K562 (cell line): ENCODE results near the gene ANKS1A.

ENCODE experiments used
- NR2C2 ChIP-seq, 2 experiments: fragments of 200-800 bp in 1 of 2; sonication (Bioruptor generic) in 1 of 2; sonication (generic) in 1 of 2; formaldehyde crosslinking in 1 of 2; IDR thresholded peaks; 2 replicates each; pipeline versions ENCODE4 v1.6.1 to v1.8.0; 2016 to 2022; ENCODE audit warnings: mild to moderate bottlenecking in 1 of 2, missing compliant biosample characterization in 1 of 2, missing genetic modification characterization in 1 of 2, missing genetic modification reagents in 1 of 2
- RFX5 ChIP-seq: IDR thresholded peaks from 2 replicates; pipeline ENCODE4 v1.6.1; 2011; ENCODE audit warnings: low read depth, mild to moderate bottlenecking, improper control_type of control experiment, low read length
- TAF9B ChIP-seq: fragments of 450-650 bp; IDR thresholded peaks from 2 replicates; pipeline ENCODE4 v1.6.1; 2018; ENCODE audit warnings: mild to moderate bottlenecking; ENCODE audit not compliant: partially characterized antibody
- TBL1XR1 ChIP-seq, 2 experiments: IDR thresholded peaks; 2 replicates each; pipeline ENCODE4 v1.6.1; 2012; ENCODE audit warnings: improper control_type of control experiment in 2 of 2, low read length in 2 of 2, mild to moderate bottlenecking in 1 of 2
- YBX1 ChIP-seq: fragments of 450-650 bp; IDR thresholded peaks from 2 replicates; pipeline ENCODE4 v1.7.1; 2016; ENCODE audit warnings: mild to moderate bottlenecking
- ZNF23 ChIP-seq: fragments of 250-450 bp; sonication (Bioruptor Pico); IDR thresholded peaks from 2 replicates; pipeline ENCODE4 v1.4.0; 2020; ENCODE audit warnings: mild to moderate bottlenecking
- ZNF263 ChIP-seq: sonication (generic); formaldehyde crosslinking; IDR thresholded peaks from 2 replicates; pipeline ENCODE4 v1.8.0; 2022; ENCODE audit warnings: mild to moderate bottlenecking, missing genetic modification reagents, borderline replicate concordance
- ZNF354B ChIP-seq: fragments of 250-450 bp; sonication (Bioruptor Pico); IDR thresholded peaks from 2 replicates; pipeline ENCODE4 v1.4.0; 2020
- TF ChIP-seq, protein P1 (sequence below), 3 experiments: IDR thresholded peaks in 2 of 3; conservative IDR thresholded peaks in 1 of 3; 2 replicates each; pipeline ENCODE4 v1.5.1; 2011 to 2012; ENCODE audit warnings: low read length in 3 of 3, mild to moderate bottlenecking in 3 of 3, control low read depth in 2 of 3, improper control_type of control experiment in 1 of 3, inconsistent platforms in 1 of 3, low read depth in 1 of 3, mixed read lengths in 1 of 3, moderate library complexity in 1 of 3; ENCODE audit not compliant: insufficient read depth in 2 of 3
- TF ChIP-seq, protein P2 (sequence below), 2 experiments: fragments of 450-650 bp in 1 of 2; sonication (generic) in 1 of 2; formaldehyde crosslinking in 1 of 2; IDR thresholded peaks in 1 of 2; conservative IDR thresholded peaks in 1 of 2; 2 replicates each; pipeline versions ENCODE4 v1.6.1 to v1.8.1; 2016 to 2023; ENCODE audit warnings: mild to moderate bottlenecking in 2 of 2, moderate library complexity in 2 of 2, inconsistent platforms in 1 of 2, missing genetic modification reagents in 1 of 2
- TF ChIP-seq, protein P3 (sequence below): fragments of 200-400 bp; formaldehyde crosslinking; IDR thresholded peaks from 2 replicates; pipeline ENCODE4 v1.6.1; 2017; ENCODE audit warnings: mild to moderate bottlenecking, low read depth, low read length, moderate library complexity
- TF ChIP-seq, protein P4 (sequence below): sonication (generic); formaldehyde crosslinking; IDR thresholded peaks from 2 replicates; pipeline ENCODE4 v1.5.0; 2020; ENCODE audit warnings: missing genetic modification reagents
- TF ChIP-seq, protein P5 (sequence below): sonication (generic); formaldehyde crosslinking; IDR thresholded peaks from 2 replicates; pipeline ENCODE4 v1.8.1; 2023; ENCODE audit warnings: mild to moderate bottlenecking, missing genetic modification reagents

DNA sequence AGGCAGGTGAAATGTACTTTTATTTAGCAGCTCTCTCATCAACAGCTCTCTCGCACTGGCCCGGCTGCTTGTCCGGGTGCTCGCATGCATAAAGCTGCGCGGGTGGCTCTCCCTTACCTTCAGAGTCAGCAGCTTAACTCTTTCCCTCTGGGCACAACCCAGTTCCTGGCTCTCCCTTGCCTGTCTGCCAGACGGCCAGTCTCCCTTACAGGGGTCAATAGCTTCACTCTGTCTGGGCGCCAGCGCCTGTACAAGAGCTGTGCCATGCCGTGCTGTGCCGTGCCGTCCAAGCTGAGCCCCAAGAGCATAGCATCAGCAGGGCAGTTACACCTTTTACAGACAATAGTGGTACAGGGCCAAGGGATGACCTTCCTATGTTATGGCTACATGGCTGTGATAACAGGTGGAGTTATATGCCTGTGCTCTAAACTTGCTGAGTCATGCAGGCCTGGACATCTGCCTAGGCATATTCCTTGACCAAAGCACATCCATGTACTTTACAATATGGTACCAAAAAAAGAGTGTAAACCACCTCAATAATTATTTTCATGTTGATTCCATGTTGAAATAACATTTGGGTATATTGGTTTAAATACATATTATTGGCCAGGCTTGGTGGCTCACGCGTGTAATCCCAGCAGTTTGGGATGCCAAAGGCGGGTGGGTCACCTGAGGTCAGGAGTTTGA, 49.2 kb upstream of the ANKS1A start:
- TF ChIP-seq NR2C2 (CRISPR knock-in tag; IDR thresholded peaks at IDR 0.05) (no peak), NR2C2 (tag; IDR thresholded peaks at IDR 0.05) (no peak), ZNF263 (no peak), ZNF354B (CRISPR knock-in tag) (no peak), TBL1XR1 (IDR thresholded peaks at IDR 0.05; ENCODE audit: low read length in 2 of 2) (no peak), TAF9B (no peak), RFX5 (no peak), ZNF23 (CRISPR knock-in tag) (no peak), YBX1 (no peak)
- TF ChIP-seq, protein P1, sequence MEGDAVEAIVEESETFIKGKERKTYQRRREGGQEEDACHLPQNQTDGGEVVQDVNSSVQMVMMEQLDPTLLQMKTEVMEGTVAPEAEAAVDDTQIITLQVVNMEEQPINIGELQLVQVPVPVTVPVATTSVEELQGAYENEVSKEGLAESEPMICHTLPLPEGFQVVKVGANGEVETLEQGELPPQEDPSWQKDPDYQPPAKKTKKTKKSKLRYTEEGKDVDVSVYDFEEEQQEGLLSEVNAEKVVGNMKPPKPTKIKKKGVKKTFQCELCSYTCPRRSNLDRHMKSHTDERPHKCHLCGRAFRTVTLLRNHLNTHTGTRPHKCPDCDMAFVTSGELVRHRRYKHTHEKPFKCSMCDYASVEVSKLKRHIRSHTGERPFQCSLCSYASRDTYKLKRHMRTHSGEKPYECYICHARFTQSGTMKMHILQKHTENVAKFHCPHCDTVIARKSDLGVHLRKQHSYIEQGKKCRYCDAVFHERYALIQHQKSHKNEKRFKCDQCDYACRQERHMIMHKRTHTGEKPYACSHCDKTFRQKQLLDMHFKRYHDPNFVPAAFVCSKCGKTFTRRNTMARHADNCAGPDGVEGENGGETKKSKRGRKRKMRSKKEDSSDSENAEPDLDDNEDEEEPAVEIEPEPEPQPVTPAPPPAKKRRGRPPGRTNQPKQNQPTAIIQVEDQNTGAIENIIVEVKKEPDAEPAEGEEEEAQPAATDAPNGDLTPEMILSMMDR (IDR thresholded peaks at IDR 0.05 in 2 of 3, conservative IDR thresholded peaks at IDR 0.05 in 1 of 3; ENCODE audit: insufficient read depth in 2 of 3, low read depth in 1 of 3, low read length in 3 of 3): no peak
- TF ChIP-seq, protein P2, sequence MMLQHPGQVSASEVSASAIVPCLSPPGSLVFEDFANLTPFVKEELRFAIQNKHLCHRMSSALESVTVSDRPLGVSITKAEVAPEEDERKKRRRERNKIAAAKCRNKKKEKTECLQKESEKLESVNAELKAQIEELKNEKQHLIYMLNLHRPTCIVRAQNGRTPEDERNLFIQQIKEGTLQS (IDR thresholded peaks at IDR 0.05): no peak
- TF ChIP-seq, protein P2 (CRISPR knock-in tag; conservative IDR thresholded peaks at IDR 0.05): no peak
- TF ChIP-seq, protein P3, sequence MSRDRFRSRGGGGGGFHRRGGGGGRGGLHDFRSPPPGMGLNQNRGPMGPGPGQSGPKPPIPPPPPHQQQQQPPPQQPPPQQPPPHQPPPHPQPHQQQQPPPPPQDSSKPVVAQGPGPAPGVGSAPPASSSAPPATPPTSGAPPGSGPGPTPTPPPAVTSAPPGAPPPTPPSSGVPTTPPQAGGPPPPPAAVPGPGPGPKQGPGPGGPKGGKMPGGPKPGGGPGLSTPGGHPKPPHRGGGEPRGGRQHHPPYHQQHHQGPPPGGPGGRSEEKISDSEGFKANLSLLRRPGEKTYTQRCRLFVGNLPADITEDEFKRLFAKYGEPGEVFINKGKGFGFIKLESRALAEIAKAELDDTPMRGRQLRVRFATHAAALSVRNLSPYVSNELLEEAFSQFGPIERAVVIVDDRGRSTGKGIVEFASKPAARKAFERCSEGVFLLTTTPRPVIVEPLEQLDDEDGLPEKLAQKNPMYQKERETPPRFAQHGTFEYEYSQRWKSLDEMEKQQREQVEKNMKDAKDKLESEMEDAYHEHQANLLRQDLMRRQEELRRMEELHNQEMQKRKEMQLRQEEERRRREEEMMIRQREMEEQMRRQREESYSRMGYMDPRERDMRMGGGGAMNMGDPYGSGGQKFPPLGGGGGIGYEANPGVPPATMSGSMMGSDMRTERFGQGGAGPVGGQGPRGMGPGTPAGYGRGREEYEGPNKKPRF: no peak
- TF ChIP-seq, protein P4, sequence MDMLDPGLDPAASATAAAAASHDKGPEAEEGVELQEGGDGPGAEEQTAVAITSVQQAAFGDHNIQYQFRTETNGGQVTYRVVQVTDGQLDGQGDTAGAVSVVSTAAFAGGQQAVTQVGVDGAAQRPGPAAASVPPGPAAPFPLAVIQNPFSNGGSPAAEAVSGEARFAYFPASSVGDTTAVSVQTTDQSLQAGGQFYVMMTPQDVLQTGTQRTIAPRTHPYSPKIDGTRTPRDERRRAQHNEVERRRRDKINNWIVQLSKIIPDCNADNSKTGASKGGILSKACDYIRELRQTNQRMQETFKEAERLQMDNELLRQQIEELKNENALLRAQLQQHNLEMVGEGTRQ (CRISPR knock-in tag): no peak
- TF ChIP-seq, protein P5, sequence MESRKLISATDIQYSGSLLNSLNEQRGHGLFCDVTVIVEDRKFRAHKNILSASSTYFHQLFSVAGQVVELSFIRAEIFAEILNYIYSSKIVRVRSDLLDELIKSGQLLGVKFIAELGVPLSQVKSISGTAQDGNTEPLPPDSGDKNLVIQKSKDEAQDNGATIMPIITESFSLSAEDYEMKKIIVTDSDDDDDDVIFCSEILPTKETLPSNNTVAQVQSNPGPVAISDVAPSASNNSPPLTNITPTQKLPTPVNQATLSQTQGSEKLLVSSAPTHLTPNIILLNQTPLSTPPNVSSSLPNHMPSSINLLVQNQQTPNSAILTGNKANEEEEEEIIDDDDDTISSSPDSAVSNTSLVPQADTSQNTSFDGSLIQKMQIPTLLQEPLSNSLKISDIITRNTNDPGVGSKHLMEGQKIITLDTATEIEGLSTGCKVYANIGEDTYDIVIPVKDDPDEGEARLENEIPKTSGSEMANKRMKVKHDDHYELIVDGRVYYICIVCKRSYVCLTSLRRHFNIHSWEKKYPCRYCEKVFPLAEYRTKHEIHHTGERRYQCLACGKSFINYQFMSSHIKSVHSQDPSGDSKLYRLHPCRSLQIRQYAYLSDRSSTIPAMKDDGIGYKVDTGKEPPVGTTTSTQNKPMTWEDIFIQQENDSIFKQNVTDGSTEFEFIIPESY (CRISPR knock-in tag): no peak
